Activated naive CD4-positive, alpha-beta T cell treated with anti-CD3 and anti-CD28 coated beads, Interleukin-2, amount 10 ng/mL, durations not matched to agents 7 days and 5 days (primary cell): ENCODE data around the gene GAS2L3.
A peak's percentile ranks its signal among the peaks of the same experiment; 100 is the strongest.

Source experiments
- CTCF ChIA-PET: fragments of 350-600 bp; sonication (Branson Sonifier 250); formaldehyde crosslinking; loops from one replicate; lab custom pipeline; 2021; ENCODE audit warnings: antibody characterized with exemption; lab: Charles Lee
- DNase-seq: peaks from one replicate; pipeline ENCODE4 v3.0.0-alpha.2; 2020
- H3K27ac Mint-ChIP-seq: one replicate; pipeline ENCODE4 v1.8.0; 2021; ENCODE audit warnings: mild to moderate bottlenecking, moderate library complexity, mixed read lengths
- H3K27me3 Mint-ChIP-seq: one replicate; pipeline ENCODE4 v1.8.0; 2021; ENCODE audit warnings: mild to moderate bottlenecking, mixed read lengths
- H3K36me3 Mint-ChIP-seq: one replicate; pipeline ENCODE4 v1.8.0; 2021; ENCODE audit warnings: mixed read lengths
- H3K4me1 Mint-ChIP-seq: one replicate; pipeline ENCODE4 v1.8.0; 2021; ENCODE audit warnings: mixed read lengths
- H3K4me3 Mint-ChIP-seq: one replicate; pipeline ENCODE4 v1.8.0; 2021; ENCODE audit warnings: mild to moderate bottlenecking, moderate library complexity, mixed read lengths
- H3K9me3 Mint-ChIP-seq: one replicate; pipeline ENCODE4 v1.8.0; 2021; ENCODE audit warnings: mixed read lengths

The GAS2L3 gene

DNA sequence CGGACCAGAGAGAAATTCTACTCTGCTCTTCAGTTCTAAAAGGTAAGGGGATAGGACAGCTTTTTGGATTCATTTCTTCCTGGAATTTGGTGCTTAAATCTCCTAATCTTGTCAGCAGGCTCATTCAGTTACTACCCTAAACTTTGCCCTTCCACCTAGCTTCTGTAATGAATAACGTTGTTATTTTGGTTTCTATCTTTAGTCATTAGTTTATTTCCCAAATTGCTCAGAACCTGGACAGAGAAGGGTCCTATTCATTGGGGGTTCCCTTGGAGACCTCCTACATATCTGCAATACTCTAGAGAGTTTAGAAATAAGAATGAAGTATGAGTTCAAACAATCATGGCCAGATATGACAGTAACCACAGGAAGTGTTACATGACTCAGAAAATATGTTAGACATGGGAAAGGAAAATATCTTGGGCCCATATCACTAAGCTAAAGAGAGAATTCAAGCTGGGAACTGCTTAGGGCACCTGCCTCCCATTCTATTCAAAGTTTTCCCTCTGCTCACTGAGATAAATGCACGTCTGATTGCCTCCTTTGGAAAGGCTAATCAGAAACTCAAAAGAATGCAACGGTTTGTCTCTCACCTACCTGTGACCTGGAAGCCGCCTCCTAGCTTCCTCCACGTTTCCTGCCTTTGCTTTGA lies 87.9 kb downstream of the GAS2L3 start:
- CTCF ChIA-PET, result interaction anchor here (0.9 kb wide), 1 partner anchor 12 kb away, joined by 3 read pairs; no protein-coding TSS in a partner anchor
- H3K9me3 Mint-ChIP-seq, result no peaks in the 10 kb centered on the region
- no peak for DNase-seq
- no peaks in the 10 kb centered on the region for H3K36me3 Mint-ChIP-seq
- H3K27ac Mint-ChIP-seq, result no peak overlapping the region
- H3K27me3 Mint-ChIP-seq, result no peaks in the 10 kb centered on the region
- no peaks in the 10 kb centered on the region for H3K4me1 Mint-ChIP-seq
- H3K4me3 Mint-ChIP-seq, result no peak overlapping the region

DNA sequence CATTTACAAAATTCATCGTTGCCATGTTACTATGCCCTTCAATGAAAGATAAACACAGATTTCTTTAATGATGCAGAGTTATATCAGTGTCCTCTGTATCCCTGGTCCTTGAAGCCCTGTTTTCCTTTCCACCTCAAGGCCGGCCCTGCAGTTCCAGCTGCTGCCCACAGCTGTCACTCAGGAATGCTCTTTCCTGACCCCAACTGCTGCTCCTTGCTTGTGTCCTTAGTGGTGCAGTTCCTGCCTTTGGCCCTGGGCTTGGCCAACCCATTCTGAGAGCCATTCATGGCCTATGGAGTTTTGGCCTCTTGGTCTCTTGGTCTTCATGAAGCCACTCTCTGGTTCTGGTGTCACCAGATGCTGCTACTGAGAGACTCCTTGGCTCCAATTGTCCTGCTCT lies 93.1 kb downstream of the GAS2L3 start:
- DNase-seq, result no peak
- Mint-ChIP-seq H3K27ac (no peak overlapping the region), H3K36me3 (no peaks in the 10 kb centered on the region), H3K4me3 (no peak overlapping the region), H3K27me3 (peaks cover 3% of the 10 kb centered on the region), H3K9me3 (no peaks in the 10 kb centered on the region), H3K4me1 (no peaks in the 10 kb centered on the region)
- CTCF ChIA-PET, result no interaction called here

DNA sequence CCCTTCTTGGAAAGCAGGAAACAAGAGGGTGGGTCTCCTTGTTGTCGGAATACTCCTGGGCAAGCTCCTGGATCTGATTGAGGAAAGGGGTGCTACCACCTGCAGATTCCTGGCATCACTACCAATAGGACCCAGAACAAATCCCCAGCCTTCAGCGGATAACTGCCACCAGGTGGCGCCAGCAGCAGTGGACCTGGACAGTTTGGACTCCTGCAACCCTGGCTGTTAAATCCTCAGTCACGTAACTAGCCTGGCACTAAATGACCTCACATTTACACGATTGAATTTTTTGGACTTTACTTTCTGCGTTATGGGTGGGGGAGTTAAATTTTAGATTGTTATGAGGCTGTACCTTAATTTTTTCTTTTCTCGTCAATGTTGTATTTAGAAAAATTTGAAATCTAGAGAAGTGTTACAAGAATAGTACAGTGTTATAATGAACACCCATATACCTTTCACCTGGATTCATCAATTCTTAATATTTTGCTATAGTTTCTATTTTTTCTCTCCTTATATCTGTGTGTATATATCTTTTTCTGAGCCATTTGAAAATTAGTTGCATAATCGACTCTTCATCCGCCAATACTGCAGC lies 95.6 kb downstream of the GAS2L3 start:
- DNase-seq, result peak; percentile 64
- Mint-ChIP-seq H3K4me3 (no peak overlapping the region), H3K9me3 (no peaks in the 10 kb centered on the region), H3K27ac (no peak overlapping the region), H3K4me1 (no peaks in the 10 kb centered on the region), H3K36me3 (no peaks in the 10 kb centered on the region), H3K27me3 (peaks cover 3% of the 10 kb centered on the region)
- CTCF ChIA-PET, result no interaction called here

DNA sequence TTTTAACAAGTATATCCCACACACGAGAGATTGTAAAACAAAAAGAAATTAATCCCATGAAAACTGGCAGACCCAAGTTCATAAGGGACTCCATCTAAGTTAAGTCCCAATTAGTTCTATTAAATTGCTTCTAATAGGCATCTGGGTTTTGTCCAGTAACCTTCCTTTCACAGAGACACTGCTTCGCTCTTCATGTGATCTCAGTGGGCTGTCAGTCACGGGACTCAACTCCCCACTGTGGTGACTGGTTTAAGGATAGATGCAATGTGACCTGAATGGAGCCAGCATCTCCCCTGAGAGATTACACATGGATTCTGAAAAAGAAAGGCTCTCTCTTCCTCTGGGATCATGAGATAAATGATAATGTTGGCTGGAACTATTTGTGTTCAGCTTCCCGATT lies 96.4 kb downstream of the GAS2L3 start:
- CTCF ChIA-PET, result interaction anchor here (0.7 kb wide), 1 partner anchor 651 kb away, joined by 3 read pairs; no protein-coding TSS in a partner anchor
- Mint-ChIP-seq H3K27me3 (peaks cover 3% of the 10 kb centered on the region), H3K27ac (no peak overlapping the region), H3K4me3 (no peak overlapping the region), H3K36me3 (no peaks in the 10 kb centered on the region), H3K4me1 (no peaks in the 10 kb centered on the region), H3K9me3 (no peaks in the 10 kb centered on the region)
- no peak for DNase-seq

DNA sequence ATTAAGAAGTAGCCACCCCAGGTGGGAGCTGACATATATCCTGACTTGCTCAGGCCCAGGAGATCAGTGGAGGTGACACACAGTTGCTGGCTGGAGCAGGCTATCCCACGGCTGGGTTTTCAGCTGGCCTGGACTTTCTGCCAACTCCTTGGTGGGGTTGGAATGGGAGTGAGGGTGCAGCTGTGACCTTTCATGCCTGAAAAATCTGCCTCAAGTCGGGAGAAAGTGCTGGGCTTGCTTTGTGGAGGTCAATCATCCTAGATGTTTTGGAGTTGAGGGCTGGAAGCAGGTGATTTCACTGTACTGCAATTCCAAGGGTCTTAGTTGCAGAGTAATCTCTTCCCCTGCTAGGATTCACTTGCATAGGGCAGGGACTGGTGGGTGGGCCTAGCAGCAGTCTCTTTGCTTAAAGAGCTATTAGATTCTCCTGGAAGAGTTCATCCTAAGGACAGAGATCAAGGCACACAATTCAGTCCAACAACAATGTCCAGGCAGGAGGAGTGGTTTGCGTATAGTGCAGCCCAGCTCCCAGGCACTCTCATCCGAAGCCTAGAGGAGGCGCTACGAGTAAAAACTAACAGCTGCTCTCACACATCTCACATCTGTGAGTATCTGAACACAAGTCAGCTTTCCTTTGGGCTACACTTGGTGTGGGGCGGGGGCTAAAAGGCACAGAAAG lies 98.1 kb downstream of the GAS2L3 start:
- peaks cover 3% of the 10 kb centered on the region for H3K4me1 Mint-ChIP-seq
- no peaks in the 10 kb centered on the region for H3K36me3 Mint-ChIP-seq
- H3K4me3 Mint-ChIP-seq, result no peak overlapping the region
- H3K9me3 Mint-ChIP-seq, result no peaks in the 10 kb centered on the region
- no peak overlapping the region for H3K27ac Mint-ChIP-seq
- peaks cover 3% of the 10 kb centered on the region for H3K27me3 Mint-ChIP-seq
- CTCF ChIA-PET, result interaction anchor here (0.6 to 3.3 kb wide), 9 partner anchors 11 to 859 kb away, joined by 3 to 23 read pairs (median 7); no protein-coding TSS in a partner anchor
- no peak for DNase-seq

DNA sequence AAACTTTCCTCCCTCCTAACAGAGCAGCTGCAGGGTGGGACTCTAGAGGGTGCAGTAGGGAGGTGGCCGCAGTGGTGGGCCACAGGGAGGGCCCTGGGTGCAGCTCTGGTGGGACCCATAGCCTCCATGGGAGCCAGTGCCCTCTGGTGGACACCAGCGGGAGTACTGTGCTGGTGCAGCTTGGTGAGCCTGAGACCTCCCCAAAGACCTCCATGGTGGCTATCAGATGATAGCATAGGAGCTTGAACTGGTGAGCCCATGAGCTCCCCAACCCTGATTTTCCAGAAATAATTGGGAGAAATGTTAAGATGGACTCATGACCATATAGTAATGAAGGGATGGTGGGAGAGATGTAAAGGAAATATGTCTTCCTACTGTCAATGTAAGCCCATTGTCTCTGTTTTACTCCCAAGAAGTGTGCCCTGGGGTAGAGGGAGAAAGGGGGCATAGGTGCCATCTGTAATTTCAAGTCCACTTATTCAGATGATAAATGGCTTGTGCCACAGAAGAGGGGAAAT lies 98.7 kb downstream of the GAS2L3 start:
- DNase-seq, result peak; percentile 41
- CTCF ChIA-PET, result interaction anchor here (0.6 to 3.3 kb wide), 14 partner anchors 11 to 859 kb away, joined by 3 to 23 read pairs (median 4); no protein-coding TSS in a partner anchor
- Mint-ChIP-seq H3K27ac (no peak overlapping the region), H3K36me3 (no peaks in the 10 kb centered on the region), H3K9me3 (no peaks in the 10 kb centered on the region), H3K4me3 (no peak overlapping the region), H3K27me3 (peaks cover 3% of the 10 kb centered on the region), H3K4me1 (peaks cover 3% of the 10 kb centered on the region)

DNA sequence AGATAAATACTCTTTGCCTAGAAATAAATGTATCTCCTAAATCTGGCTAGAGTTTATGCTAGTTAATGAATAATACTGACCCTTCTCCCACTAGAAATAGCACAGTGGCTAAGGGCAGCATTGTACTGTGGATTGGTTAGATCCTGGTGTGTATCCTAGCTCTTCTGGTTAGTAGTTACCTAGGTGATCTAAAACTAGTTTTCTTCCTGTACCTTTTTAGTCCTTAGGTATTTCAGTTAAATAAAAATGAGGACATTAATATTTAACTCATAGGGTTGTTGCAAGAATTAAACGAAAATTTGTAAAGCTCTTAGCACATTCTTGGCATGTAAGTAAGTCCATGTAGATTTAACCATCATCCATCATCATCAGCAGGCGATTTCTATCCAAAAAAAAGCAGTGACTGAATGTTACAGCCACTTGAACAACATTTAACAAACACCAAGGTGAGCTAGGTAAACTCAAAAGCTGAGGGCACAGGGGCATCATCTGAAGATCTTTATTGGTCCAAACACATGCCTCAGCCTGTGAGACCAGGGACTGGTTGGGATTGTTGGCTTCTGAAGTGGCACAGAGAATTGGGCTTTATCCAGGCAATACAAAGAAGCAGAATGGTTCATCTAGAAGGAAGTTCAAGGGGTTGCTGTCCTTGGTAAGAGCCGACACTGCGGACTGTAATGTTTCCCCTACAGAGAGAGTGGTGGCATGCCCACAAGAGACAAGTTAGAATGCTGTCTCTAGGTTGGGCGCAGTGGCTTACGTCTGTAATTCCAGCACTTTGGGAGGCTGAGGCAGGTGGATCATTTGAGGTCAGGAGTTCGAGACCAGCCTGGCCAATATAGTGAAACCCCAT lies 100.8 kb downstream of the GAS2L3 start:
- no peaks in the 10 kb centered on the region for H3K27me3 Mint-ChIP-seq
- no peaks in the 10 kb centered on the region for H3K9me3 Mint-ChIP-seq
- no peak for DNase-seq
- no peaks in the 10 kb centered on the region for H3K36me3 Mint-ChIP-seq
- no peak overlapping the region for H3K27ac Mint-ChIP-seq
- CTCF ChIA-PET, result interaction anchor here (1.1 to 3.3 kb wide), 2 partner anchors 13 to 68 kb away, joined by 3 to 16 read pairs; no protein-coding TSS in a partner anchor
- H3K4me1 Mint-ChIP-seq, result peaks cover 3% of the 10 kb centered on the region
- H3K4me3 Mint-ChIP-seq, result no peak overlapping the region
